Middle frontal gyrus (tissue), 1 donor: Measurements from ENCODE around the gene CDK5RAP2.
"Not testable (repeated sequence)": the region's sequence is repeated elsewhere in the genome, so short reads cannot be mapped to it uniquely, and the experiment has no call there.

Experiments
- DNase-seq: peaks from one replicate; pipeline ENCODE4 v3.0.0-alpha.2; 2015; ENCODE audit warnings: low spot score; ENCODE audit errors: extremely low spot score

Gene CDK5RAP2

DNA sequence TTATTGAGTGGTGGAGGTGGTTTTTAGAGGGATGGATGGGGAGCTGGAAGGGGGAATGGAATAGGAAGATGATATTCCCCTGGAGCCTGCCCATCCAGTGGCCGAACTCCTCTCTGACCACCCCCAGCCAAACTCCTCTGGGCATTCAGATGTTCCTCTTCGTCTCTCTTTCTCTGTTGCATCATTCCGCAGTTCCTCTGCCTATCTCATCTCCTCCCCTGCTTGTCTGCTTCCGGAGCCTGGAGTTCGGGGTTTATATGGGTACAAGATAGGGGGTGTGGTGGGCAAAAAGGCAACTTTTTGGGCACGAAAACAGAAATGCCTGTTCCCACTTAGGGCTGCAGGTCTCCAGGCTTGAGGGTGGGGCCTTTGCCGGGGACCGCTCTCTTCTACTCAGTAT lies 12.2 kb upstream of the CDK5RAP2 start:
- DNase-seq = no peak

GRCh38 chr9:120587328-120587727 lies 7.4 kb upstream of the CDK5RAP2 start:
- no peak for DNase-seq

DNA sequence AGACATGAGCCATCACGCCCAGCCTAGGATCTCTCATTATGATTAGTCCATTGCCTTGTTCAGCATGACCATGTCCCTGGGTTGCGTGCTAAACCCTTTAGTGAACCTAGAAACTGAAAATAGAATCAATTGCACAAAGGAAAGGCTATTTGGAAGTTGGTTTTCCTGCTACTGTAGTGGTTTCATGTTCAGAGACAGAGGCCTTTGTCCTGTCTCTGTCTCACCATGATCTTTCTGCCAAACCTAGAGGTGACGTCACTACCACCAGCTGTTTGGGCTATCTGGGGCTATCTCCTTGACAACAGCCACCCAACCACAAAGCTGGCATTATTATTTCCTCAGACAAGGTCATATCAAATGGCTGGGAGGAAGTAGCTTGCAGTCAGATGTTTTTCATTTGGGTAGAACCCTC lies 4.0 kb upstream of the CDK5RAP2 start:
- peak; percentile 66 for DNase-seq

- no peak for DNase-seq
These were observed 572 bp downstream of the CDK5RAP2 start for GRCh38 chr9:120579139-120580050.

- no peak for DNase-seq
These were observed 5.5 kb downstream of the CDK5RAP2 start for GRCh38 chr9:120574473-120574872.

DNA sequence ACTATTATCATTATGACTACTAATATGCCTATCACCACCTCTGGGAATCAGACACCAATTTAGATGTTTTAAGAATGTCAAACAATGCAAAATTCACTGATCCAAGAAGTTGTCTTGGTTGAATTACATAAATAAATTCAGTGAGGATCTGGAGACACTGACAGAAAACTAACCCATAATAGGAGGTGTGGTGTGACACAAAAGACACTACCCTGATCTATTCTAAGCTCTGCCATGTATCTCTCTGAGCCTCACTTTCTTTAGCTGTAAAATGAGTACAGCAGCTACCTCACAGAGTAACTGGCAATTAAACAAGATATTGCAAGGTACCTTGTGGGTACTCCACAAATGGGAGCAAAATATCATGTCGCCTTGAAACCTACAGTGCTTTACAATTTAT lies 7.5 kb downstream of the CDK5RAP2 start:
- DNase-seq = no peak

GRCh38 chr9:120571443-120572257 lies 8.3 kb downstream of the CDK5RAP2 start:
- peak; percentile 73 for DNase-seq

- no peak for DNase-seq
These were observed 9.7 kb downstream of the CDK5RAP2 start for GRCh38 chr9:120570296-120570695.

DNA sequence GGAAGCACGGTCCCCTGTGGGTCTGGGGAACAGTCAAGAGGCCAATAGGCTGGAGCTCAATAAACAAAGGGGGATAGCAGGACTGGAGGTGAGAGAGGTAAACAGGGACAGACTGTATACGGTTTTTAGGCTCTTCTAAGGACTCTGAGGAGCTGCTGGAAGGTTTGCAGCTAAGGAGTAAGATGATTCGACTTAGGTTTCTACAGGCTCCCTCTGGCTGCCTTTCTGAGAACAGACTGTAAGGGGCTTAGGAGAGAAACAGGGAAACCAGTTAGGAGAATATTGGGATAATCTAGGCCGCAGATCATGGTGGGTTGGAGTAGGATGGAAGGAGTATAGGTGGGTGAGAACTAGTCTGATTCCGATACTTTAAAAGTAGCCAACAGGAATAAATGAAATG lies 10.4 kb downstream of the CDK5RAP2 start:
- no peak for DNase-seq

DNA sequence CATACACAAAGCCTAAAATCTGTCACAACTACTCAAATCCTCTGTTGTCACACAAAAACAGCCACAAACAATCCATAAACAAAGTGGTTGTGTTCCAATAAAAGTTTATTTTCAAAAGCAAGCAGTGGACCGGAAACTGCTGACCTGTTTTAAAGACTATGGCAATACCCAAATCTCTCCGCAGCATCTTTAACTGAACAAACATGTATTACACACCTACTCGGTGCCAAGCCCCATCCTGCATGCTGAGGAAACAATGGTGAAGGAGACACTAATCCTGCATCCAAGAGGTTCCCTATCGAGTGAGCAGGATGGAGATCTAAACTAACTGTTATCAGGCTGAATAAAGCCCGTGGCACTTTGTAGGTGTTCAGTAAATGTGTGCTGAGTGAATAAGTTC lies 11.2 kb downstream of the CDK5RAP2 start:
- DNase-seq = no peak

- DNase-seq = no peak
These were observed 12.1 kb downstream of the CDK5RAP2 start for GRCh38 chr9:120567874-120568273.

DNA sequence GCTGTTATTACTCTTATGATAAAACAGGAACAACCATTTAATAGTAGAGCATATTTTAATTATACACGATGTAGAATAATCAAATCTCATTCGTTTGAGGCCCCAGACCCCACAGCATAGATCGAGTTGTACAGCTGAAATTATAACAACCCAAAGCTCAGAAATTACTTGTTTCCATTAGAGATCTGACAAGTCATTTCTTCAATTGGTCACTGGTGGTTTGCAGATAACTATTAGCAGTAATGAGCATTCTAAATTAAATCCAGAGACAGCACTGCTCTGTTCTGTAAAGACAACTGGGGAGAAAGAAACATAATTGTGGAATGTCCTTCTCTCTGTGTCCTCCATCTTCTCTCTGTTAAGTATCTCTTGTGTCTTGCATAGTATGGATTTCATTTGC lies 12.9 kb downstream of the CDK5RAP2 start:
- DNase-seq = no peak

DNA sequence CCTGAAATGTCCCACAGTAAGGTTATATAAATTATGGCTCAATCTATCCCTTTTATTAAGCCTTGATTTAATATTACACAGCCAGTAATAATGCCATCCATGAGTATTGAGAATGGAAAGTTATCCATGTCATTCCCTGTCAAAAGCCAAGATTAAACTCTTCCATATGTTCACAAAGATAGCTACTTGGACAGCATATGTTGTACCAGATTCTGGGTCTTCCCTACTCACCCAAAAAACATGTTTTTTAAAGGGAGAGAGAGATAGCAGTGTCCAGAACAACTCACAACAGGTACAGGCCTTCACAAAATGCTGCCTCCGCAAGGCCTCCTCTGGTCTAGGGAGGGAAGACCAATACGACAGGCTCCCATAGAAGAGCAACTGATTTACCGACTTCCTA lies 15.4 kb downstream of the CDK5RAP2 start:
- DNase-seq = no peak

GRCh38 chr9:120562861-120563443 lies 17.0 kb downstream of the CDK5RAP2 start:
- no peak for DNase-seq

DNA sequence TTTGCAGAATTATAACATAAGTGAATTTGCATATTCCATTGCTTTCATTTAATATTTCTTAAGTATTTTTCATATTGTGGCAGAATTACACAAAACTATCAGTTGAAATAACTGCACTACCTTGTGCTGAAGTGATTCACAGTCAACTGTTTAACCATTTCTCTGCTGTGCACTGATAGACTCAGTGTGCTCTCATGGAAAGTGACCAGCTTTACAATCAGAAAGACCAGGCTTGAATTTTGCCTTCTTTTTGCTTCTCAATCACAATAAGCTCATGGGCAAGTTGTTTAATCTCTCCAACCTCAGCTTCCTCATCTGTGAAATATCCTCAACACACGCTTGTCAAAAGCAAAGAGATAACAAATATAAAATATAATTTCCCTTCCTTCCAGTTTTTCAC lies 18.3 kb downstream of the CDK5RAP2 start:
- DNase-seq = no peak

DNA sequence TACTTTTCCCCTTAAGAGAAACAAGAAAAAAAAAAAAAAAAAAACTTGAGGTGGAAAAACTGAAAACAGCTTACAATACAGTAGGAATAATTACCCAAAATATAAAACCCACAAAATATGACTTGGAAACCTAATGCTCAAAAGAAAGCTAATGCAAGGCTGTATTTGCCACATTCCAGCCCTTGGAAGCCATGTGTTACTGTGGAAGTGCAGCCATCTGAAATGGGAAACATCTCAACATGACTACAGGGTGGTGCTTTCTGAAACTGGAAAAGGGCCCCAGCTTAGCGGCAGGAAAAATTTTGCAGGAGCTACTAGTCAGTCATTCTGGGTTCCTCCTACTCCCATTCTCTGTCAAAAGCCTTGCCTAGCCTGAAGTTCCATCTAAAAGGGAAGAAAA lies 20.4 kb downstream of the CDK5RAP2 start:
- no peak for DNase-seq

- DNase-seq = no peak
These were observed 21.5 kb downstream of the CDK5RAP2 start for GRCh38 chr9:120558454-120558853.

DNA sequence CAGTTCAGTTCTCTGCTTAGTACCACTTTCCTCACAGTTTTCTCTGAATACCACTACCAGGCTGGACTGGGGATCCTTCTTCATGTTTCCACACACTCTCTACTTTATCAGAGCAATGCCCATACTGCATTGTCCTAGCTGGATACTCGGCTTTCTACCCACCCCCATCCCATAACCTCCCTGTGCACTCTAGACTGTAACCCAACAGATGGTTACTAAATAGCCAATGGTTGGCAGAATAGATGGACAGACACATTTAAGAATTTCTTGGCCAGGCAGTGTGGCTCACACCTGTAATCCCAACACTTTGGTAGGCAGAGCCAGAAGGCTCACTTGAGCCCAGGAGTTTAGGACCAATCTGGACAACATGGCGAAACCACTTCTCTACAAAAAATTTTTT lies 22.8 kb downstream of the CDK5RAP2 start:
- DNase-seq = no peak

DNA sequence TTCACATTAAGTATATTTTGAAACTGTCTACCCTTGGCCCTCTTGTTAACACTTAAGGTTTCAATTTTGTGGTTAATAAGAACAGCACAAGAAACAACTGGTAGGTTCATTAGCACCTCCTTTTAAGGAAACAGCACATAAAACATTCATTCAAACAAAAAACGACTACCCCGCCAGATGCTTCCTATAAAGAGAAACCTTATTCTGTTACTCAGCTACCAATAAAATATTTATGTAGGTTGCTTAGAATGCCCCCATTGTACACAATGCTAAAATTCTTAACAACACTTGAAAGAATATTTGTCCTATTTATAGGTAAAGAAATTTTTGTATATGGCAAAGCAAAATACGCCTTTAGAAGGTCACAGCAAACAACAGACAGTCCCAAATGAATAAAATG lies 23.2 kb downstream of the CDK5RAP2 start:
- no peak for DNase-seq

DNA sequence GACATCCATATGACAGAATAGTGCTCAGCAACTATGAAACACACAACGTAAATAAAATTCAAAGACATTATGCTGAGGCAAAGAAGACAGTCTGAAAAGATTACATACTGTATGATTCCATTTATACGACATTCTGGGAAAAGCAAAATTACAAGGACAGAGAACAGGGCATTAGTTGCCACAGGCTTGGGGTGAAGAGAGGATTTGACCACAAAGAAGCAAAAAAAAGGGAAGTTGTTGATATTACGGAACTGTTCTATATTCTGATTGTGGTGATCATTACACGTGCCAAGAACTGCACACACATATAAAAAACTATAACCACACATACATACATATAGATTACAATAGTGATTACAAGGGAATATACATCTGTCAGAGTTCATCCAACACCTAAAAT lies 24.1 kb downstream of the CDK5RAP2 start:
- no peak for DNase-seq

- not testable (repeated sequence) for DNase-seq
These were observed 27.7 kb downstream of the CDK5RAP2 start for GRCh38 chr9:120552210-120552704.
